HG02759 (cell line): ENCODE data around the gene ZFP36L1.
"Not testable (repeated sequence)": the region's sequence is repeated elsewhere in the genome, so short reads cannot be mapped to it uniquely, and the experiment has no call there.

Experiments used
- ATAC-seq: cut with Tn5 transposase; IDR thresholded peaks from one replicate; pipeline ENCODE4 v1.9.1; 2021; ENCODE audit warnings: mild to moderate bottlenecking, moderate library complexity; ENCODE audit not compliant: unreplicated experiment

The ZFP36L1 gene

GRCh38 chr14:68767248-68767645 lies 25.6 kb downstream of the ZFP36L1 start:
- no peak for ATAC-seq

GRCh38 chr14:68766299-68767247 lies 26.3 kb downstream of the ZFP36L1 start:
- ATAC-seq, result no peak

GRCh38 chr14:68763843-68764242 lies 29.0 kb downstream of the ZFP36L1 start:
- not testable (repeated sequence) for ATAC-seq

- no peak for ATAC-seq
Measured at GRCh38 chr14:68762953-68763764, 29.7 kb downstream of the ZFP36L1 start.

GRCh38 chr14:68761391-68761790 lies 31.5 kb downstream of the ZFP36L1 start:
- ATAC-seq, result no peak

- ATAC-seq, result no peak
Measured at GRCh38 chr14:68760761-68761160, 32.1 kb downstream of the ZFP36L1 start.

DNA sequence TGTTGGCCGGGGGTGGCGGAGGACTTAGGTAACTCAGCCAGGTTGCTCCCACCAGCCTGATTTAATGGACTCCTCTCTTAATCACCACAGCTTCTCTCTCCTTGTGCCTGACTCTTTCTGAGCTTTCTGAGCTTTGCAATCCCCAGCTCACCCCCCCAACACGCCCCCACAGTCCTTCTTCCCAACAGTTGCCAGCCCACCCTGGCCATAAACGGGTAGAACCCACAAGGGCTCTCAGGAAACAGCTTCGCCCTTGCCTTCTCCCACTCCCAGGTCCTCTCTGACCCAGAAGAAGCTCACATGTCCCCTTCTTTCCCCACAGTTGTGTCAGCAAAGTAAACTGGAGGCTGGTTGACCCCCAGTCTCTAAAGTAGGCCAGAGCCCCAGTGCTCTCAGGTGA lies 32.9 kb downstream of the ZFP36L1 start:
- ATAC-seq, result no peak

DNA sequence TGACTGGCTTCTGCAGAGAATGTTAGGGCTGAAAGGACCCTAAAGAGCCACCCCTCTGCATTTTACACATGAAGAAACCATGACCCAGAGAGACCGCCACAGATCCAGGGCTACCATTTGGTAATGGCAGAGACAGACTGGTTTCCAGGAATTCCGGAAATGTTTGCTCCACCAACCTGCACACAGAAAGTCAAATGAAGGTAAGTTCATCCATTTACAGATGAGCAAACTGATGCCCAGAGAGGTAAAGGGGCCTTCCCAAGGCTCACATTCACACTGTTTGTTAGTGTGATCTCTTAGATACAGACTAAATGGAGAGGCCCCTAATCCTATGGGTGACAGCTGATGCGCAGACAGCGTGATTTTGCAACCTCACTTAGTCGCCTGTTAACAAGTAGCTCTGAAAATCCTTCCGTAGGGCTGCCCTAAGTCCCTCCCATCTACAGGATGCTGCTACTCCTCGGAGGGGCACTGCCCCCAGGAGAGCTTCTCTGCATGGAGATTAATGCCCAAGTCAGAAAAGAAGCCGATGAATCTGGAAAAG lies 33.8 kb downstream of the ZFP36L1 start:
- ATAC-seq, result no peak

DNA sequence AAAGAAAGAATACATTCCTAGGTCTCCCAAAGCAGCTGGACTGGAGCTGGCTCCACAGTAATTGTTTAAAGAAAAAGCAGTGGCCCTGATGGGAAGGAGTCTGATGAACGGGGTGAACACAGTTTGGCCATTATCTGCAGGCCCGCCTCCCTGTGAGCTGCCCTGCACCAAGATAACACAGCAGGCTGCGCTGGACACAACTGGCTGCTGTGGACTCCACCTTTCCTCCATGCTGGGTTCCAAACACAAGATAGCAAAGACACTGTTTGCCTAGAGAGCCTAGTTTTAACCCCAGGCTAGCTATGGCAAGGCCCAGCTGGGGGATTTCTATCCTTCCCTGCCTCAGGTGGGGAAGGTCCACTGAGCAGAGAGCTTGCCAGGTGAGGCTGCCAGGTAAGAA lies 34.6 kb downstream of the ZFP36L1 start:
- ATAC-seq, result no peak

- ATAC-seq, result no peak
Measured at GRCh38 chr14:68757618-68758081, 35.2 kb downstream of the ZFP36L1 start.

DNA sequence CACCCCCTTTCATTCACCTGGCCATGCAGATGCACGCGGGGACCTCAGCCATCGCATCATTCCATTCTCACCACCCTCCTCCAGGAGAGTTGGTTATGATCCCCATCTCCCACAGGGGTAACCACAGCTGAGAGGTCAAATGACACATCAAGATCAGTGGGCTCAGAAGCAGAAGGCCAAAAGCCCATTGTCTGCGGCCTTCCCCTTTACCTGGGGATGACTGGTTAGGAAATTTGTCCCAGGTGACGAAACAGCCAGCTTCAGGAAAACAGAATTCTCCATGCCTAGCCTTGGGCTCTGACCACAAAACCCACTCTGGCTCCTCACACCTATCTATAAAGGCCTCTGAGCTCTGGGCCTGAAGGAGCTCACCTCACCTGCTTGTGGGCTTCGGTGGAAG lies 36.1 kb downstream of the ZFP36L1 start:
- ATAC-seq, result no peak

DNA sequence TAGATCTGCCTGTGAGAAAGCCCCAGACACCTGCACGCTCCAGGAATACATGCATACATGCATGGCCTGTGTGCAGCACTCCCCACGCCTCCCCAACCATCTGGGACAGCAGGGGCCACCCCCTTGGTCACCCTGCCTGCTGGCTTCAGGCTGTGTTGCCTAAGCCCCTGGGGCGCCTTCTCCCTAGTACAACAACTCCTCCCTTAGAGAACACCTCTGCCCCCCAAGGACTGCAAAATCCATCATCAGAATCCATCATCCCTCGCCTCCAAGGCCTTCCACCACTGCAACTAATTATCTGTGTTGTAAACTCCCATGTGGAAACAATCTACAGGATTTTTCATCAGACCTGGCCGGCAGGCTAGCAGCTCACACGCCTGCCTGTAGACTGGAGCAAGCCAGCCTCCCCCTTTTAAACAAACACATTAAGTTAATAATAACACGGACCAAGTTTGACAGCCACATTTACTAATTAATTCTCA lies 36.8 kb downstream of the ZFP36L1 start:
- no peak for ATAC-seq

DNA sequence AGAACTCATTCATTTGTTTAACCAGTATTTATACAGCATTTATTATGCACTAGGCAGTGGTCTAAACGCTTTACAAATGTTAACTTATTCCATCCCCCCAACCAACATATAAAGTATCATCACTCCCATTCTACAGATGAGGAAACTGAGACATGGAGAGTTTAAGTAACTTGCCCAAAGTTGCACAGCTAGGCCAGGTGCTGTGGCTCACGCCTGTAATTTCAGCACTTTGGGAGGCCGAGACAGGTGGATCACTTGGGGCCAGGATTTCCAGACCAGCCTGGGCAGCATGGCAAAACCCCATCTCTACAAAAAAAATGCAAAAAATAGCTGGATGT lies 37.9 kb downstream of the ZFP36L1 start:
- no peak for ATAC-seq

- no peak for ATAC-seq
Measured at GRCh38 chr14:68753690-68754089, 39.2 kb downstream of the ZFP36L1 start.

DNA sequence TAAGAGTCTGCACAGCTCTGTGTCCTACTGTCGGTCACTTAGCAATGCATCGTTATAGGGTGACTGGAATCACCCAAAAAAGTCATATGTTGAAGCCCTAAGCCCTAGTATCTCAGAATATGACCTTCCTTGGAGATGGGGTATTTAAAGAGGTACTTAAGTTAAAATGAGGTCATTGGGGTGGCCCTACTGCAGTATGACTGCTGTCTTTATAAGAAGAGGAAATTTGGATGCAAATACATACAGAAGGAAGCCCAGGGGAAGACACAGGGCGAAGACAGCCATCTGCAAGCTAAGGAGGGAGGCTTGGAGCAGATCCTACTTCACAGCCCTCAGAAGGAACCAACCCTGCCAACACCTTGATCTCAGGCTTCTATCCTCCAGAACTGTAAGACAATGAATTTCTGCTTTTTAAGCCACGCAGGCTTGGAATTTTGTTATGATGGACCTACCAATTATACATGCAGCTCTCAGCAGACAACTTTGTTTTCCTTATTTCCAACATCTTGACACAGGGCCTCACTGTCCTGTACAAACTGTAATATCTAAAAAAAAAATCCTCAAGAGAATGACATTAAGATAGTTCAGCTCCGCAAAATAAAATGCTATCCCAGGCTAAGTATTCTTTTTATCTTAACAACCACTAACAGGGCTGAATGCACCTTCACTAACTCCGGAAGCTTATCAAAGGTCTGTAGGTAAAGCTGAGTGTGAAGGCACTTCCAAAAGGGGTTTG lies 40.4 kb downstream of the ZFP36L1 start:
- no peak for ATAC-seq

- no peak for ATAC-seq
Measured at GRCh38 chr14:68749487-68750475, 43.1 kb downstream of the ZFP36L1 start.

- no peak for ATAC-seq
Measured at GRCh38 chr14:68748691-68749090, 44.2 kb downstream of the ZFP36L1 start.

DNA sequence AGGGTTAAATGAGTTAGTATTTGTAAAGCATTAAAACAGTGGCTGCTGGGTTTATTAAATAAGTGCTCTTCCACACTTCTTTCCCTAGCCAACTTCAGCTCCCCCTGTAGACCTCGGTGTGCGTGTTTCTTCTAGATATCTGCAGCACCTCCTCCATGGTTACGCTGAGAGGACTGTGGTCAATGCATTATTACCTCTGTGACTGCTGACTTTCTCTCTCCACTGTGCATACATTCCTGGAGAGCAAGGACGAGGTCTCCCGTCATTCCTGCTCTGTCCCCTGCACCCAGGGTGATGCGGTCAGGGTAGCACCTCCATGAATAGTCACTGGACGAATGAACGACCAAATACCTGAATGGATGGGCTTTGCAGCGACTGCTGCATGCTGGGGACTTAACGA lies 44.6 kb downstream of the ZFP36L1 start:
- ATAC-seq, result no peak

DNA sequence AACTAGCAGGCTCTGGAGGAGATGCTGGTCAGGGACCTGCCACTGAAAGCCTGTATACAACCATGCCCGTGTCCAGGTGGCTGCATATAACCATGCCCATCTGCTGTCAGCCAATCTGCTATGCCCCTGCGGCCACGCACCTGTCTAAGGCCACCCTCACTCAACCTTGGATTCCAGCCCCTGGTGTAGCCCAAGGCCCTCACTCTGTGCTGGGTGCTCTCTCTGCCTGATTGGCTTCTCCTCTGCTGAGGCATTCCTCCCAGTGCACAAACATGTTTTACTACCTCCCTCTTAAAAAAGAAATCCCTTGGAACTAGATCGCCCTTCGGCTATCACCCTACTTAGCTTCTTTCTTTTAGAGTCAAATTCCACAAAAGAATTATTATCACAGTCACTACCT lies 45.5 kb downstream of the ZFP36L1 start:
- ATAC-seq, result no peak

GRCh38 chr14:68744613-68745012 lies 48.3 kb downstream of the ZFP36L1 start:
- no peak for ATAC-seq
